Left lung (tissue), 10 donors: ENCODE data around the gene C6orf141. TPM values are rescaled to one million over a fixed set of nuclear protein-coding genes. Genes with fewer than 3 reads are reported as not detected.
"Not testable (repeated sequence)": the region's sequence is repeated elsewhere in the genome, so short reads cannot be mapped to it uniquely, and the experiment has no call there.

Experiments
- ATAC-seq: fragments of 200-7000 bp; cut with Tn5 transposase; one replicate; pipeline ENCODE4 v1.9.1; 2020; ENCODE audit warnings: moderate library complexity
- DNase-seq, 4 donors: peaks; one replicate each; pipeline ENCODE4 v3.0.0-alpha.2; 2013 to 2020
- H3K27ac ChIP-seq, 2 donors: fragments of 200-600 bp; sonication (generic) in 1 of 2; one replicate each; pipeline versions ENCODE4 v1.5.0 to v1.8.0; 2020 to 2021
- H3K27me3 ChIP-seq, 2 donors: fragments of 200-600 bp; sonication (generic) in 1 of 2; one replicate each; pipeline versions ENCODE4 v1.5.0 to v1.8.0; 2020 to 2021
- H3K36me3 ChIP-seq, 2 donors: fragments of 200-600 bp; sonication (generic) in 1 of 2; one replicate each; pipeline versions ENCODE4 v1.5.0 to v1.8.0; 2020 to 2021
- H3K4me1 ChIP-seq, 2 donors: fragments of 200-600 bp; one replicate each; pipeline ENCODE4 v1.8.0; 2021
- H3K4me3 ChIP-seq, 2 donors: fragments of 200-600 bp; sonication (generic) in 1 of 2; one replicate each; pipeline versions ENCODE4 v1.5.0 to v1.8.0; 2020 to 2021; ENCODE audit warnings: mild to moderate bottlenecking in 1 of 2
- H3K9me3 ChIP-seq, 2 donors: fragments of 200-600 bp; sonication (generic) in 1 of 2; one replicate each; pipeline versions ENCODE4 v1.5.0 to v1.8.0; 2020 to 2021
- CTCF ChIP-seq, 2 donors: fragments of 200-600 bp; sonication (generic) in 1 of 2; IDR thresholded peaks; one replicate each; pipeline versions ENCODE4 v1.5.0 to v1.8.0; 2021; ENCODE audit warnings: antibody characterized with exemption in 2 of 2
- intact Hi-C, 2 donors: fragments of 100-400 bp; cut with DNase I; formaldehyde crosslinking; loops; one replicate each; pipeline versions ENCODE4 v1.11.2 to v1.14.2; 2022
- polyA plus RNA-seq, 6 donors: library from polyadenylated mRNA; unstranded; fragments of 120-200 nt; gene quantifications; one replicate each; pipeline ENCODE4 v1.2.1, GENCODE V29; 2013; ENCODE audit not compliant: insufficient read length in 6 of 6
- total RNA-seq, 2 donors: library from RNA; stranded (reverse); fragmentation: NEBNext Ultra II Directional; extraction: Animal tissue kit (Norgen Biotek cat#: 25700); gene quantifications; one replicate each; pipeline ENCODE4 v1.2.1, GENCODE V29; 2021
- donor health status: DM: no; HTN: yes; CAD: no.
- donor health status: DM: no; HTN: no; CAD: no.

Gene C6orf141
- total and polyA plus RNA-seq, 8 donors: 3.0 to 10.0 (median 5.0) TPM

GRCh38 chr6:49582529-49582928 lies 32.1 kb downstream of the C6orf141 start:
- no peaks in the 10 kb centered on the region for H3K9me3 ChIP-seq
- ATAC-seq: peak; percentile 56

GRCh38 chr6:49587262-49587661 lies 36.8 kb downstream of the C6orf141 start:
- H3K9me3 ChIP-seq, ATAC-seq, DNase-seq, H3K36me3 ChIP-seq, H3K27ac ChIP-seq, intact Hi-C loops, H3K4me1 ChIP-seq, H3K27me3 ChIP-seq, H3K4me3 ChIP-seq: not testable (repeated sequence)

More at GRCh38 chr6:49582529-49582928, 32.1 kb downstream of the C6orf141 start:
- intact Hi-C loops: no loop called here
- no peaks in the 10 kb centered on the region for H3K4me1 ChIP-seq
- no peak overlapping the region for H3K4me3 ChIP-seq
- H3K27me3 ChIP-seq: no peaks in the 10 kb centered on the region
- H3K36me3 ChIP-seq: no peaks in the 10 kb centered on the region
- DNase-seq: no peak
- H3K27ac ChIP-seq: no peak overlapping the region
- TF ChIP-seq CTCF (IDR thresholded peaks at IDR 0.05): no peak

Other genes starting within 250 kb of the C6orf141 start
- 10 to 100 TPM; 20.6 to 25.5 TPM for gene MMUT, start 87.4 kb upstream of the C6orf141 start, total RNA-seq
- gene MMUT, start 87.4 kb upstream of the C6orf141 start, polyA plus RNA-seq: 10 to 100 TPM; 33.2 to 45.7 (median 35.0) TPM
- gene CENPQ, start 87.3 kb upstream of the C6orf141 start, total RNA-seq: 1 to 10 TPM; 3.8 to 7.1 TPM
- 10 to 100 TPM in 5 of 6 donors, 1 to 10 TPM in 1; 9.0 to 18.3 (median 13.3) TPM for gene CENPQ, start 87.3 kb upstream of the C6orf141 start, polyA plus RNA-seq
- not detected for gene GLYATL3, start 50.7 kb upstream of the C6orf141 start, total RNA-seq
- gene GLYATL3, start 50.7 kb upstream of the C6orf141 start, polyA plus RNA-seq: not detected
- gene RHAG, start 86.2 kb downstream of the C6orf141 start, total RNA-seq: not detected
- 1 to 10 TPM; 1.4 to 2.2 (median 1.9) TPM for gene RHAG, start 86.2 kb downstream of the C6orf141 start, polyA plus RNA-seq
- not detected for gene CRISP2, start 162.9 kb downstream of the C6orf141 start, total RNA-seq
- gene CRISP2, start 162.9 kb downstream of the C6orf141 start, polyA plus RNA-seq: under 1 TPM; 0.34 to 0.66 (median 0.51) TPM
- not detected for gene CRISP3, start 193.7 kb downstream of the C6orf141 start, total RNA-seq
- gene CRISP3, start 193.7 kb downstream of the C6orf141 start, polyA plus RNA-seq: 1 to 10 TPM in 1 of 6 donors, under 1 TPM in 5; 0.23 to 1.9 (median 0.36) TPM
- not detected for gene PGK2, start 236.6 kb downstream of the C6orf141 start, total RNA-seq
- under 1 TPM in 1 of 6 donors, not detected in 5; 0.08 TPM for gene PGK2, start 236.6 kb downstream of the C6orf141 start, polyA plus RNA-seq